ENCODE data around the gene SLC22A5. TPM values are rescaled to one million over a fixed set of nuclear protein-coding genes. Genes with fewer than 3 reads are reported as not detected.

Gene SLC22A5
- total RNA-seq, 2 experiments from 2014 or later = 2.8 to 3.6 TPM

- DNase-seq = no peak
- H3K4me1 Mint-ChIP-seq (ENCODE audit: low read depth) = peaks cover 82% of the 10 kb centered on the region
- ChIA-PET POLR2A (interaction anchor here (0.9 to 4.8 kb wide), 6 partner anchors 12 to 42 kb away, joined by 3 to 37 read pairs (median 7); no protein-coding TSS in a partner anchor), CTCF (interaction anchor here (1.2 to 4.1 kb wide), 5 partner anchors 11 to 62 kb away, joined by 3 to 21 read pairs (median 5); no protein-coding TSS in a partner anchor)
- intact Hi-C loops (cut with micrococcal nuclease) = no loop called here
- H3K27me3 Mint-ChIP-seq = no peaks in the 10 kb centered on the region
- H3K9me3 Mint-ChIP-seq = no peaks in the 10 kb centered on the region
- peaks cover 8% of the 10 kb centered on the region for H3K36me3 Mint-ChIP-seq
- H3K27ac Mint-ChIP-seq = peak overlapping the region; percentile 82
- H3K4me3 Mint-ChIP-seq = no peak overlapping the region
Measured at GRCh38 chr5:132438917-132439316, 69.4 kb downstream of the SLC22A5 start.

- Mint-ChIP-seq H3K4me1 (ENCODE audit: low read depth) (peaks cover 79% of the 10 kb centered on the region), H3K9me3 (no peaks in the 10 kb centered on the region), H3K27ac (peak overlapping the region; percentile 82), H3K27me3 (no peaks in the 10 kb centered on the region), H3K36me3 (peaks cover 6% of the 10 kb centered on the region), H3K4me3 (no peak overlapping the region)
- POLR2A ChIA-PET = interaction anchor here (0.7 to 4.8 kb wide), 5 partner anchors 13 to 41 kb away, joined by 3 to 37 read pairs (median 4); no protein-coding TSS in a partner anchor
- intact Hi-C loops (cut with micrococcal nuclease) = no loop called here
- CTCF ChIA-PET = interaction anchor here (0.7 to 4.1 kb wide), 3 partner anchors 11 to 226 kb away, joined by 3 to 21 read pairs (median 4); no protein-coding TSS in a partner anchor
- peak; percentile 48 for DNase-seq
Measured at GRCh38 chr5:132439521-132440089, 70.1 kb downstream of the SLC22A5 start.

- Mint-ChIP-seq H3K4me3 (no peak overlapping the region), H3K9me3 (no peaks in the 10 kb centered on the region), H3K4me1 (ENCODE audit: low read depth) (peaks cover 77% of the 10 kb centered on the region), H3K36me3 (peaks cover 12% of the 10 kb centered on the region), H3K27me3 (no peaks in the 10 kb centered on the region), H3K27ac (no peak overlapping the region)
- ChIA-PET CTCF (interaction anchor here (1.0 to 1.4 kb wide), 2 partner anchors 57 to 206 kb away, joined by 3 to 4 read pairs; no protein-coding TSS in a partner anchor), POLR2A (interaction anchor here (0.9 kb wide), 1 partner anchor 13 kb away, joined by 4 read pairs; no protein-coding TSS in a partner anchor)
- DNase-seq = no peak
- intact Hi-C loops (cut with micrococcal nuclease) = no loop called here
Measured at GRCh38 chr5:132444061-132444460, 74.6 kb downstream of the SLC22A5 start.

Small RNA genes within 50 kb of the gene (microRNA-seq; reads per million reads assigned to microRNA genes)
- not detected for gene MIR3936 (ENCODE audit: borderline microRNAs expressed, borderline number of aligned reads, borderline replicate concordance)

Other genes with a start within 250 kb of the SLC22A5 start
- 1 to 10 TPM; 6.0 to 6.1 TPM for gene P4HA2, start 141.9 kb upstream of the SLC22A5 start, total RNA-seq
- gene PDLIM4, start 112.0 kb upstream of the SLC22A5 start, total RNA-seq = not detected
- gene SLC22A4, start 75.3 kb upstream of the SLC22A5 start, total RNA-seq = 1 to 10 TPM; 1.3 to 1.5 TPM
- gene IRF1, start 121.1 kb downstream of the SLC22A5 start, total RNA-seq = 100 to 1,000 TPM; 104 to 106 TPM
- 1 to 10 TPM; 4.1 to 5.0 TPM for gene IL5, start 173.8 kb downstream of the SLC22A5 start, total RNA-seq
- 10 to 100 TPM; 44.6 to 47.6 TPM for gene RAD50, start 187.3 kb downstream of the SLC22A5 start, total RNA-seq